NCI-H1105 treated with DMSO at 0.1 percent for 48 hours (cell line): ENCODE results near the gene TANGO2.

Experiments
- DNase-seq: peaks from one replicate; lab custom pipeline; 2025; lab: John Stamatoyannopoulos, UW

TANGO2 gene

DNA sequence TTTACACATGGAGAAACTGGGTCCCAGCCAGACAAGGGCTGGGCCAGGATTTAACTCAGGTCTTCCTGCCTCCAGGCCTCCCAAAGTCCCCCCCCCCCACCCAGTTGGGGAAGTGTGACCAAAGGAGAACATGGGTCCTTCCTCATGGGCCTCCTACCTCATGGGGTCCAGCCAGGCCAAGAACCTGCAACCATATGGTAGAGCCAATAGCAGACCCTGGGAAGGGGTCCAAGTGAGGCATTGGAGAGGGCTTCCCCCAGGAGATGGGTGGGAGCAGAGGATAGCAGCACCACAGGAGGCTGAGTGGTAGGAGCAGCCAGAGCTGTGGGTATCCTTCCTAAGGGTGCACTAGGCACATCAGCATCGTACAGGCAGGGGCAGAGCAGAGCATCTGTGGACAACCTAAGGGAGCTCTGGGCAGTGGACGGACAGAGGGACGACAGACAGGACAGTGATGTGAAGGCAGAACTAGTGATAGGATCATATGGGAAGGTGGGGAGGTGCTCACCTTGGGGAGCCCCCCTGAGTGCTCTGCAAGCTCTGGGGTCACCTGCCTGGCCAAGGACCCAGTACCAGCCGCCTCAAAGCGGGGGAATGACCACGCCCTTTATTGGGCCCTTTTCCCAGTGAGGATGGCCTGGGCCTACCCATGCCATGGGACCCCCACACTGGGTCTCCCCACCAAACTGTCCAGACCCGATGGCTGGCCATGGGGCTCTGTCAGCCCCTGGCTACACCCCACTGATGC is 8.7 kb upstream of the TANGO2 start:
- no peak for DNase-seq

DNA sequence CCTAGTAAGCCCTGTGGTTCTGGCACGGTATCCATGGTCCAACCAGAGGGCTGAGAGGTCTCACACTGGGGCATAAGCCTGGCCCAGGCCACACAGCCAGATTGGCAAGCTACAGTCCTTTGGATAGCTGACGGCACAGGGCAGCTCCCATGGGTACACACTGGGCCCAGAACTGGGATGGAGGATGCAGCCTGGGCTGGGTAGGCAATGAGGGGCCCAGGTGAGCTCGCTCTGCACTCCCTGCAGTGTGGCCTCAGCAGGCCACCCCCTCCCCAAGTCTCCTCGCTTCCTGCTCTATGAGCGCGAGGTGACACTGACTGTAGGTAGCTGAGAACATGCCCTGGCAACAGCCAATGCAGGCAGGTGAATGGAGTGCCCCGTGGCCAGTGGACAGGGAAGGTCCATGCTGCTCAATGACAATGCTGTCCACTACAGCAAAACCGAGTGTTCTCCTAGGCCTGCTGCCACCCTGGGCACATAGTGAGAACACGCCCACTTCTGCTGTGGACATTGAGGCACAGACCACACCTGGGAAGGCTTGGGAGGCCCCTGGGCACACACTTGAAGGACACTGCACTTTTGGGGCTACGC is 8.1 kb upstream of the TANGO2 start:
- DNase-seq, result no peak

DNA sequence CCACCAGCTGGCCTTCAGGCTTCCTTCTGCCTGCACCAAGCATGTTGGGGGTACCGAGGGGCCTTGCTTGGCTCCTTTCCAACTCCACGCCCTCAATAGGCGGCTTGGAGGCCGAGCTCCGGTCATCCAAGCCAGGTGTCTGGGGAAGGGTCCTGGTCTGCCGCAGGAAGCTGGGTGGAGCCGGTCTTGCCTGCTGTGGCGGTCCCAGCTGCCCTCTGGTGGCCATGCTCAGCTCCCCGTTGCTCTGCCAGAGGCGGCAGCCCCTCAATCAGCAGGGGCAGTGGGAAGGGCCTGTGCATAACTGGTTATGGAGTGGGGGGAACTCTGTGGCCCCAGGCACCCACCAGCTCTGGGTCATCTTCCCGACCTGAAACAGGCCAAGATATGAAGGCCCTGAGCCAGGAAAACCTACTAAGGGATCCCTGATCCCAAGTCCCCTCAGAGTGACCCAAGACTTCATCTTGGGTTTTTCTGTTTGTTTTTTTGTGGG is 7.5 kb upstream of the TANGO2 start:
- peak; percentile 4 for DNase-seq

- no peak for DNase-seq
These were observed 6.3 kb upstream of the TANGO2 start for GRCh38 chr22:20014526-20015186.

- no peak for DNase-seq
These were observed 5.7 kb upstream of the TANGO2 start for GRCh38 chr22:20015187-20015625.

DNA sequence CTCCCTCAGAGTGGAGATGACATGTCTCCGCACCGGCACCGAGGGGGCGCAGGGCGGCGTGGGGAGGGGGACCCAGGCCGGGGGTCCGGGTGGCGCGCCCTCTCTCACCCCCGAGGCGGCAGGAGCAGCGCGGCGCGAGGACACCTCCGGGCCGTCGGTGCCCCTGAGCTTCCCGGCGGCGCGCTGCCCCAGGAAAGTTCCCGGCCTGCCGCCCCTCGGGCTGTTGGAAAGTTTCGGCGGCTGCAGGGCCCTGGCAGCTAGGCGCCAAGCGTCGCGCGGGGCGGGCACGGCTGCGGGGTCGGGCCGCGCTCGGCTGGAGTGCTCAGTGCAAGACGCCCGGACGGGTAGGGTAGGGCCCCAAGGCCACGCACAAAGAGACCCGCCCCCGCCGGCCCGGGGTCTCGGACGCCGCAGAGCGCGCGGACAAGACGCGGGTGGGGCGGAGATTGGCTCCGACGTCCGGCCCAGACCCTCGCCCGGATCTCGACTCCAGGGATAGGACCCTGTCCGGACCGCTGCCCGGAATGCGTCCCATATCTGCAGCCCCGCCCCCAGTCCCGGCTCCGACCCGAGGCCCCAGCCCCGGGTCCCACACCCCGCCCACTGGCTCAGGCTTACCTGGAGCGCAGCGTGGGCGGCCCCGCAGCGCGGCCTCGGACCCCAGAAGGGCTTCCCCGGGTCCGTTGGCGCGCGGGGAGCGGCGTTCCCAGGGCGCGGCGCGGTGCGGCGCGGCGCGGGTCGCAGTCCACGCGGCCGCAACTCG is 4.8 kb upstream of the TANGO2 start:
- DNase-seq, result peak; percentile 16

DNA sequence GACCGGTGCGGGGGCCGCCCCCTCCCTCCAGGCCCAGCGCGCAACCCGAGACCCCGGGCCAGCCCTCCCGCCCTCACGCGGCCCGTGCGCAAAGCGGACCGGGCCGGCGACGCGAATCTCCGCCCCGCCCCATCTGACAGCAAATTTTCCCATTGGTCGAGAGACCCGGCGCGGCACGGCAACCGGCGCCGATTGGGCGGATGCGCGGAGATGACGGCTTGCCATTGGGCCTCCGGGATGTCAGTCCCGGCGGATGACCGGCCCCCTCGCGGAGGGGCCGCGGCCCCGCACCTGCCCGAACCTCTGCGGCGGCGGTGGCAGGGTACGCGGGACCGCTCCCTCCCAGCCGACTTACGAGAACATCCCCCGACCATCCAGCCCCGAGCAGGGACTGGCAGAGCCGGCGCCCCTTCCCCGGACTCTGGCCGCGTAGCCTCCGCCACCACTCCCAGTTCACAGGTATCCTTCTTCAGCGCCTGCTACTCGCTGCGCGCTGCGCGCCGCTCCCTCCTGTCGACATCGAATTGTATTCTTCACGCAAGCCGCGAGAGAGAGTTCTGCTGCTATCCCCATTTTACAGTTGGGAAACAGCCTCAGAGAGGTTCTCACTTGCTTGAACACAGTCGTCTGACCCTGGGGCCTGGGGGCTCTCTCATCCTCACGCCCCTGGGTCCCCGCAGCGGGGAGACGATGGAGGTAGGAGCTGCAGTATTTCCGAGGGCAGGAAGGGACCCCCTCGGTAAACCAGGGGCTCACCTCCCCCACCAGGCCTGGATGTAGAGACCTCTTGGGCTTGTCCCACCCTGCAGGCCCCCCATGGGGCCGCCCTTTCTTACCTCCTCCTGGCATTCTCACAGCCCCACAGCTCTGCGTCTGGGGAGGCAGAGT is 3.9 kb upstream of the TANGO2 start, which contains the start of gene ARVCF:
ARVCF (minus strand) TSS at position 90 of the 888 bp plus-strand sequence. CDS start 26,029 bp downstream, outside the sequence.
- DNase-seq, result peak; percentile 75

GRCh38 chr22:20017622-20017958 is 3.3 kb upstream of the TANGO2 start:
- no peak for DNase-seq

GRCh38 chr22:20018001-20018400 is 2.9 kb upstream of the TANGO2 start:
- no peak for DNase-seq

GRCh38 chr22:20019661-20020532 is 1.0 kb upstream of the TANGO2 start:
- DNase-seq, result no peak

- DNase-seq, result no peak
These were observed 579 bp downstream of the TANGO2 start for GRCh38 chr22:20021196-20022181.

DNA sequence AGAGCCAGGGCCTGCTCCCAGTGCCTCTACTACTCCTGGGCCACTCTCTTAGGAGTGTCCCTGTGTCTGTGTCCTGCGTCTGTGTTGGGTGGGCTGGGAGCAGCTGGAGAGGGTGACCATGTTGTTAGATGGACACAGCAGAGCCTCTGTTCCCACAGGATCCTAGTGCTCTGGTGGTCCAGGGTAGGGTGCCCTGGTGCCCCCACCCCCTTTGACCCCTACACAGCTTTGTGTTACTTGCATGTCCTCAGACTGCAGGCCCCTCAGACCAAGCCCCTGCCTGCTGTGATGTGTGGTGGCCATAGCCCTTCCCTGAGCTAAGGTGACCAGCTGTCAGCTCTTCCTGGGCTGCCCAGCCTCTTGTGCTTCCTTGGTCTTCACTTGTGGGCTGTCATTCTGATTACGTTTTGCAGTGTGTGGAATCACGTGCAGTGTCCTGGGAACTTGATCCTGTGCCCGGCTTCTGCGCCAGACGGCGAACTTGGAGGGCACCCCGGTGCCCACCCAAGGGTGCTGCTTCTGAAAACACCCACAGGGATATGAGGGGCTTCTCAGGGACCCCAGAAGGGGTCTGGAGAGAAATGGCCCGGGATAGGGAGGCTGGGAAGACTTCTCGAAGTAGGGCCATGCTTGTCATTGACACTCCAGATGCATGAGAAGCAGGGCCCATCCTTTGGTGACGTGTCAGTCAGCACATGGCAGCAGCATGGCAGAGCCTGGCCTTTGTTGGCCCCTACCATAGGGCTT is 1.5 kb downstream of the TANGO2 start:
- no peak for DNase-seq

GRCh38 chr22:20022978-20023613 is 2.2 kb downstream of the TANGO2 start:
- no peak for DNase-seq

GRCh38 chr22:20024225-20024624 is 3.3 kb downstream of the TANGO2 start:
- no peak for DNase-seq

DNA sequence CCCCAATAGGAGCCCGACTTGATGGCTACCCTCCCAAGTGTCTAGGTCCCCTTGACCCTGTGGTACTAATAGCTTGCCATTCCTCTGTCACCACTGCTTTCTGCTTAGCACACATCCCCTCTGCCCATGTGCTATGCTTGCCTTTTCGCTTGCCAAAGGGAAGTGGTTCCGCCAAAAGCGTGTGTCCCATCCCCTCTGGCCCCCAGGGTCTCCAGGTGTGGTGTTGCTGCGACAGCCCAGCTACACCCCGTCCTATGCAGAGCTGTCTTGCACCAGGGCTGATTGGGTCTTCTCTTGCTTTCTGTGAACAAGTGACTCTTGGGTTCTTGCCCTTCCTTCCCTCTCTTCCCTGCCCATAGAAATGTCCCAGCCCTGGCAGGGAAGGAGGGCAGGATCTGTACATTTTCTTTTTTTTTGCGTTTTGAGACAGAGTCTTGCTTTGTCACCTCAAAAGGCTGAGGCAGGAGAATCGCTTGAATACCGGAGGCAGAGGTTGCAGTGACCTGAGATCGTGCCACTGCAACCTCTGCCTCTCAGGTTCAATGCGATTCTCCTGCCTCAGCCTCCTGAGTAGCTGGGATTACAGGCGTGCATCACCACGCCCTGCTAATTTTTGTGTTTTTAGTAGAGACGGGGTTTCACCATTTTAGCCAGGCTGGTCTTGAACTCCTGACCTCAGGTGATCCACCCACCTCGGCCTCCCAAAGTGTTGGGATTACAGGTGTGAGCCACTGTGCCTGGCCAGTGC is 3.9 kb downstream of the TANGO2 start:
- DNase-seq, result no peak

GRCh38 chr22:20025401-20026203 is 4.7 kb downstream of the TANGO2 start:
- no peak for DNase-seq
